DOHH2 (cell line): ENCODE data around the gene CD177.

Experiments used
- EZH2phosphoT487 ChIP-seq: fragments of 200-600 bp; sonication (generic); IDR thresholded peaks from 2 replicates; pipeline ENCODE4 v1.6.1; 2017; ENCODE audit warnings: borderline replicate concordance, mild to moderate bottlenecking, antibody characterized with exemption, low read length, moderate library complexity, mixed read lengths
- TF ChIP-seq, protein P1 (sequence below): fragments of 200-600 bp; sonication (generic); IDR thresholded peaks from one replicate; pipeline ENCODE4 v1.5.1; 2014; ENCODE audit warnings: antibody characterized with exemption, mild to moderate bottlenecking, low read depth, low read length; ENCODE audit not compliant: poor library complexity, severe bottlenecking

DNA sequence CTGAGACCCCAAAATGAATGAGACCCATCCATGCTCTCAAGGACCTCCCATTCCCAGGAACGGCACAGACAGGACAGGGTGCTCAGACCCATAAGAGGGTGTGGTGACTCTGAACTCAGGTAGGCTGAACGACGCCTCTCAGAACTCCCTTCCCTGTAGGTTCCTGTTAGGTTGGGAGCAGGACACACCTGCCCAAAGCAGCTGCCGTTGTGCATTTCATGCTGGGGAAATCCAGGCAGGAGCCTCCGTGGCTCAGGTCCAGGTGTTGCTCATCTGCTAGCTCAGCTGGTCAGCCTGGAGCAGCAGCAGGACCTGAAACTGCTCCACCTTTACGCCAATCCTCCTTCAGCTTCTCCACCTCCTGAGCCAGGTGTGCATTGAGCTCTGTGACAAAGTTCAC, 42.1 kb downstream of the CD177 start:
- TF ChIP-seq, protein P1, sequence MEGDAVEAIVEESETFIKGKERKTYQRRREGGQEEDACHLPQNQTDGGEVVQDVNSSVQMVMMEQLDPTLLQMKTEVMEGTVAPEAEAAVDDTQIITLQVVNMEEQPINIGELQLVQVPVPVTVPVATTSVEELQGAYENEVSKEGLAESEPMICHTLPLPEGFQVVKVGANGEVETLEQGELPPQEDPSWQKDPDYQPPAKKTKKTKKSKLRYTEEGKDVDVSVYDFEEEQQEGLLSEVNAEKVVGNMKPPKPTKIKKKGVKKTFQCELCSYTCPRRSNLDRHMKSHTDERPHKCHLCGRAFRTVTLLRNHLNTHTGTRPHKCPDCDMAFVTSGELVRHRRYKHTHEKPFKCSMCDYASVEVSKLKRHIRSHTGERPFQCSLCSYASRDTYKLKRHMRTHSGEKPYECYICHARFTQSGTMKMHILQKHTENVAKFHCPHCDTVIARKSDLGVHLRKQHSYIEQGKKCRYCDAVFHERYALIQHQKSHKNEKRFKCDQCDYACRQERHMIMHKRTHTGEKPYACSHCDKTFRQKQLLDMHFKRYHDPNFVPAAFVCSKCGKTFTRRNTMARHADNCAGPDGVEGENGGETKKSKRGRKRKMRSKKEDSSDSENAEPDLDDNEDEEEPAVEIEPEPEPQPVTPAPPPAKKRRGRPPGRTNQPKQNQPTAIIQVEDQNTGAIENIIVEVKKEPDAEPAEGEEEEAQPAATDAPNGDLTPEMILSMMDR = no peak
- TF ChIP-seq EZH2phosphoT487 = no peak
